Measurements from ENCODE around the gene C15orf39. TPM values are rescaled to one million over a fixed set of nuclear protein-coding genes. Genes with fewer than 3 reads are reported as not detected.

The C15orf39 gene
- total RNA-seq, 1 experiment from 2014 or later: 45.6 TPM

DNA sequence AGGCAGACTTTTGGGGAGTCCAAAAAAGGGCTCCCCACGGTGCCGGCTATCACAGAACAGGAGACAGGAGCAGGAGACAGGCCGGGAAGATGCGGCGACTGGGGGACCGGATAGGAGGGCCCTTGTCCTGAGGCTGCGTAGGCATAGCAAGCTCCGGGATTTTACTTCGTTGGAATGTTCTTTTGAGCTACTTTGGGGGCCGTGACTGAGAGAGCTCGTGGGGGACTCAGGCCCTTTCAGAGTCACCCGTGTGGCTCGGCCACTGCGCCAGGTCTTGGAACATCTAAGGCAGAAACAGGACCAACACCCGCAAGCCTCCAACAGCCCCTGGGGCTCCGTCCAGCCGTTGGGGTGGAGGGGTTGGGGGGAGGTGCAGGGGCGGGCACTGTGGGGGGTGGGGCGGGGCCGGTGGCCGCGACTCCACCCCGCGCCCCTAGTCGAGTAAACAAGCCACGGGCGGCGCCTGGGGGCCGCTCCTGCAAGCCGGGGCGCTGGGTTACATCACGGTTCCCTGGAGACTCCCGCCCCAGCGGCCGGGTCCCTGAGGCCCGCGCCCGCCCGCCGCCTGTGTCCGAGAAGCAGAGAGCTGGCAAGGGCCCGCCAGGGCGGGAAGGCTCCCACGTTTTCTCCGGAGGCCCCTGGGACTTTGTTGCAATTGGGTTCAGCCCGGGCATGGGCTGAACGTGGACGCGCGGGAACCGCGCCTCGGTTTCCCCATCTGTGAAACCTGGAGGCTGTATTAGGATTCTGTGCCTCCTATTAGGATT, 23.3 kb upstream of the C15orf39 start:
- Histone ChIP-seq H3K18ac (ENCODE audit: insufficient read length, low read depth, low read length) (peak overlapping the region; percentile 21), H3K79me2 (ENCODE audit: insufficient read depth, low read length) (no peaks in the 10 kb centered on the region), H2BK5ac (ENCODE audit: insufficient read length, low read length) (no peak overlapping the region), H3K4ac (ENCODE audit: low read depth, low read length) (no peak overlapping the region), H3K23me2 (ENCODE audit: insufficient read length, low read depth, low read length, poor library complexity, severe bottlenecking) (peaks cover 2% of the 10 kb centered on the region), H3K79me1 (ENCODE audit: insufficient read depth, low read depth, low read length, poor library complexity, severe bottlenecking) (no peaks in the 10 kb centered on the region), H4K91ac (ENCODE audit: insufficient read length, low read depth, low read length) (no peak overlapping the region), H3K23ac (ENCODE audit: insufficient read length, low read depth, low read length) (no peak overlapping the region), H3K4me1 (ENCODE audit: insufficient read depth, low read length) (no peaks in the 10 kb centered on the region; the same call in 1 of the 2 replicates), H2AFZ (ENCODE audit: low read length) (no peak overlapping the region), H2BK15ac (ENCODE audit: low read depth, low read length) (no peak overlapping the region), H2BK12ac (ENCODE audit: insufficient read length, low read depth, low read length) (no peak overlapping the region), H2BK120ac (ENCODE audit: low read depth, low read length, poor library complexity, severe bottlenecking) (no peak overlapping the region), H3K9me3 (ENCODE audit: control insufficient read depth, low read depth, low read length) (no peaks in the 10 kb centered on the region), H3K14ac (ENCODE audit: insufficient read depth, low read length) (peak overlapping the region; percentile 84; the same call in 1 of the 2 replicates), H3K27me3 (ENCODE audit: insufficient read depth, low read length) (no peaks in the 10 kb centered on the region), H2AK5ac (ENCODE audit: insufficient read length, low read length) (no peak overlapping the region), H4K5ac (ENCODE audit: insufficient read length, low read depth, low read length) (no peak overlapping the region), H3K56ac (ENCODE audit: insufficient read length, low read depth, low read length) (no peak overlapping the region), H4K20me1 (ENCODE audit: control insufficient read depth, insufficient read depth, insufficient read length) (no peaks in the 10 kb centered on the region), H3K9ac (ENCODE audit: extremely low read depth, insufficient read length, low read length) (no peak overlapping the region), H3K27ac (ENCODE audit: insufficient read length, low read depth, low read length) (no peak overlapping the region), H3K4me2 (ENCODE audit: insufficient read depth, insufficient read length, low read length) (peak overlapping the region; percentile 57), H4K8ac (replicated peaks; ENCODE audit: insufficient read length, low read depth, low read length) (no peak overlapping the region), H3T11ph (ENCODE audit: low read length) (no peak overlapping the region), H2BK20ac (ENCODE audit: low read depth, low read length, poor library complexity, severe bottlenecking) (no peak overlapping the region)
- Mint-ChIP-seq H3K27ac (0 out of 7 replicates have a peak overlapping the region, but pooled peaks of 1 of the 3 experiments have one; percentile 62), H3K4me3 (peak overlapping the region; percentile 55 to 71), H3K27me3 (ENCODE audit: low read depth) (peaks cover 26% of the 10 kb centered on the region), H3K36me3 (ENCODE audit: insufficient read depth in 1 of 3, low read depth in 3 of 3) (no peaks in the 10 kb centered on the region), H3K4me1 (peaks cover 39 to 52% of the 10 kb centered on the region in 2 experiments), H3K9me3 (no peaks in the 10 kb centered on the region)
- no peak for TF ChIP-seq CTCF (conservative IDR thresholded peaks at IDR 0.05)
- WGBS (ENCODE audit: extremely low coverage, insufficient read length, low lambda C conversion rate): no CpG with 5 or more reads among the region's 53 CpGs
- peak; percentile 59 for DNase-seq
